CD4-positive, alpha-beta T cell (primary cell): ENCODE measurements around the gene CITED1. TPM values are rescaled to one million over a fixed set of nuclear protein-coding genes. Genes with fewer than 3 reads are reported as not detected.

Source experiments
- ATAC-seq: fragments of 200-7000 bp; cut with Tn5 transposase; one replicate; pipeline ENCODE4 v1.10.0; 2022; ENCODE audit warnings: mild to moderate bottlenecking; ENCODE audit not compliant: poor library complexity
- CTCF ChIA-PET: fragments of 350-600 bp; sonication (Branson Sonifier 250); formaldehyde crosslinking; loops from one replicate; lab custom pipeline; 2021; ENCODE audit warnings: antibody characterized with exemption, inconsistent platforms; lab: Charles Lee
- POLR2A ChIA-PET: fragments of 350-600 bp; sonication (Branson Sonifier 250); formaldehyde crosslinking; loops from one replicate; lab custom pipeline; 2021; ENCODE audit warnings: antibody characterized with exemption, inconsistent platforms; lab: Charles Lee
- DNase-seq, 14 experiments: peaks; one replicate each; pipeline ENCODE4 v3.0.0-alpha.2; 2013 to 2020; ENCODE audit warnings: mixed read lengths in 2 of 14
- H3K27ac ChIP-seq, 2 donors: one replicate each; pipeline versions ENCODE4 v1.5.1 to v1.7.0; 2013; ENCODE audit warnings: low read length in 2 of 2, low read depth in 1 of 2, mild to moderate bottlenecking in 1 of 2
- H3K27me3 ChIP-seq, 2 experiments: 1 replicate in 1 of 2; 2 replicates in 1 of 2; pipeline versions ENCODE4 v1.6.1 to v1.7.0; 2013; ENCODE audit warnings: low read length in 2 of 2, control low read depth in 1 of 2, mild to moderate bottlenecking in 1 of 2, moderate library complexity in 1 of 2; ENCODE audit not compliant: insufficient read depth in 2 of 2, control insufficient read depth in 1 of 2
- H3K36me3 ChIP-seq: one replicate; pipeline ENCODE4 v1.6.1; 2013; ENCODE audit warnings: low read length, control low read depth; ENCODE audit not compliant: insufficient read depth
- H3K4me1 ChIP-seq: one replicate; pipeline ENCODE4 v1.6.1; 2013; ENCODE audit warnings: low read length, control low read depth; ENCODE audit not compliant: insufficient read depth
- H3K4me3 ChIP-seq: one replicate; pipeline ENCODE4 v1.5.1; 2013; ENCODE audit warnings: mild to moderate bottlenecking, low read length, moderate library complexity
- H3K9me3 ChIP-seq, 2 experiments: 1 replicate in 1 of 2; 2 replicates in 1 of 2; pipeline versions ENCODE4 v1.6.1 to v1.7.0; 2013; ENCODE audit warnings: low read length in 2 of 2, mild to moderate bottlenecking in 2 of 2, control low read depth in 1 of 2, moderate library complexity in 1 of 2; ENCODE audit not compliant: control insufficient read depth in 1 of 2, insufficient read depth in 1 of 2
- H3K27ac Mint-ChIP-seq: one replicate; pipeline ENCODE4 v1.8.0; 2020; ENCODE audit warnings: mixed read lengths
- H3K27me3 Mint-ChIP-seq: one replicate; pipeline ENCODE4 v1.8.0; 2021; ENCODE audit warnings: mixed read lengths
- H3K36me3 Mint-ChIP-seq: one replicate; pipeline ENCODE4 v1.8.0; 2021; ENCODE audit warnings: low read depth, mixed read lengths
- H3K4me1 Mint-ChIP-seq: one replicate; pipeline ENCODE4 v1.8.0; 2021; ENCODE audit warnings: low read depth, mixed read lengths
- H3K4me3 Mint-ChIP-seq: one replicate; pipeline ENCODE4 v1.8.0; 2020; ENCODE audit warnings: mild to moderate bottlenecking, mixed read lengths
- H3K9me3 Mint-ChIP-seq: one replicate; pipeline ENCODE4 v1.8.0; 2020; ENCODE audit warnings: mixed read lengths
- intact Hi-C, 2 experiments: fragments of 100-400 bp; cut with DNase I in 1 of 2; cut with micrococcal nuclease in 1 of 2; formaldehyde crosslinking; loops; one replicate each; pipeline versions ENCODE4 v1.15.1 to v1.9.0; 2023 to 2025; cut with DNase I, micrococcal nuclease
- total RNA-seq, 174 experiments: library from RNA in 2 of 174; stranded (reverse) in 2 of 174; gene quantifications; one replicate each; pipeline ENCODE4 v1.2.3 and lab custom pipeline; 2021 to 2026
- TF ChIP-seq, protein P1 (sequence below): fragments of 200-600 bp; IDR thresholded peaks from one replicate; pipeline ENCODE4 v1.8.0; 2022; ENCODE audit warnings: antibody characterized with exemption, mild to moderate bottlenecking

CITED1 gene
- total RNA-seq, 2 experiments from 2014 or later = 0.52 TPM; not detected in 1

DNA sequence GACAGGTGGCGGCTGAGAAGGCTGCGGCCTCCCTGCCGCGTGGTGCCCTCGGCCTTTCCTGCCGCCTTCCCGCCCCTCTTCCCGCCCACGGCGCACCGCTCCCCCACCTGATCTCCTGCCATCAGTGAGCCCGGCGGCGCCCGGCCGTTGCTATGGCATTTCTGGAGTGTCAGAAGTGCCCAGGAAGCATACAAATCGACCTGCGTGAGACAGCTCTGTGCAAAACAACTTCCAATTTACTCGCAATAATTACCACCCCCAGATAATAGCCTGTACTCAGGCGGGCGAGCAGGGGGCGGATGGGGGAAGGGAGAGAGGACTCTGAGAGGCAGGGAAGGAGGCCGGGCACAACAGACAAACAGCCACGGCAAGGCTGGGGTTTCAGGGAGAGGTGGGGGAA is 50.3 kb downstream of the CITED1 start:
- DNase-seq = no peak
- Mint-ChIP-seq H3K4me3 (no peak overlapping the region), H3K36me3 (no peaks in the 10 kb centered on the region), H3K27ac (no peak overlapping the region), H3K4me1 (peaks cover 4% of the 10 kb centered on the region), H3K27me3 (peaks cover 33% of the 10 kb centered on the region), H3K9me3 (no peaks in the 10 kb centered on the region)
- Histone ChIP-seq H3K36me3 (no peaks in the 10 kb centered on the region), H3K27me3 (peaks cover 0 to 3% of the 10 kb centered on the region in 2 experiments), H3K27ac (no peak overlapping the region), H3K4me1 (no peaks in the 10 kb centered on the region), H3K4me3 (no peak overlapping the region), H3K9me3 (no peaks in the 10 kb centered on the region)
- no peak for ATAC-seq
- TF ChIP-seq, protein P1, sequence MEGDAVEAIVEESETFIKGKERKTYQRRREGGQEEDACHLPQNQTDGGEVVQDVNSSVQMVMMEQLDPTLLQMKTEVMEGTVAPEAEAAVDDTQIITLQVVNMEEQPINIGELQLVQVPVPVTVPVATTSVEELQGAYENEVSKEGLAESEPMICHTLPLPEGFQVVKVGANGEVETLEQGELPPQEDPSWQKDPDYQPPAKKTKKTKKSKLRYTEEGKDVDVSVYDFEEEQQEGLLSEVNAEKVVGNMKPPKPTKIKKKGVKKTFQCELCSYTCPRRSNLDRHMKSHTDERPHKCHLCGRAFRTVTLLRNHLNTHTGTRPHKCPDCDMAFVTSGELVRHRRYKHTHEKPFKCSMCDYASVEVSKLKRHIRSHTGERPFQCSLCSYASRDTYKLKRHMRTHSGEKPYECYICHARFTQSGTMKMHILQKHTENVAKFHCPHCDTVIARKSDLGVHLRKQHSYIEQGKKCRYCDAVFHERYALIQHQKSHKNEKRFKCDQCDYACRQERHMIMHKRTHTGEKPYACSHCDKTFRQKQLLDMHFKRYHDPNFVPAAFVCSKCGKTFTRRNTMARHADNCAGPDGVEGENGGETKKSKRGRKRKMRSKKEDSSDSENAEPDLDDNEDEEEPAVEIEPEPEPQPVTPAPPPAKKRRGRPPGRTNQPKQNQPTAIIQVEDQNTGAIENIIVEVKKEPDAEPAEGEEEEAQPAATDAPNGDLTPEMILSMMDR = no peak
- ChIA-PET CTCF (no interaction called here), POLR2A (interaction anchor here (1.9 kb wide), 1 partner anchor 22 kb away, joined by 4 read pairs; the partner anchor contains the start of gene RPS4X)
- intact Hi-C loops = no loop called here

- Histone ChIP-seq H3K27me3 (peaks cover 0 to 3% of the 10 kb centered on the region in 2 experiments), H3K27ac (no peak overlapping the region), H3K4me1 (no peaks in the 10 kb centered on the region), H3K36me3 (no peaks in the 10 kb centered on the region), H3K4me3 (no peak overlapping the region), H3K9me3 (no peaks in the 10 kb centered on the region)
- Mint-ChIP-seq H3K36me3 (no peaks in the 10 kb centered on the region), H3K4me3 (no peak overlapping the region), H3K27me3 (peaks cover 33% of the 10 kb centered on the region), H3K4me1 (peaks cover 4% of the 10 kb centered on the region), H3K9me3 (no peaks in the 10 kb centered on the region), H3K27ac (no peak overlapping the region)
- TF ChIP-seq, protein P1 = no peak
- POLR2A ChIA-PET = interaction anchor here (1.9 kb wide), 1 partner anchor 22 kb away, joined by 4 read pairs; the partner anchor contains the start of gene RPS4X
- intact Hi-C loops = no loop called here
- ATAC-seq = no peak
- CTCF ChIA-PET = interaction anchor here (2.0 kb wide), 1 partner anchor 9 kb away, joined by 8 read pairs; no protein-coding TSS in a partner anchor
- no peak for DNase-seq
These were observed 50.9 kb downstream of the CITED1 start for GRCh38 chrX:72254816-72255215.

DNA sequence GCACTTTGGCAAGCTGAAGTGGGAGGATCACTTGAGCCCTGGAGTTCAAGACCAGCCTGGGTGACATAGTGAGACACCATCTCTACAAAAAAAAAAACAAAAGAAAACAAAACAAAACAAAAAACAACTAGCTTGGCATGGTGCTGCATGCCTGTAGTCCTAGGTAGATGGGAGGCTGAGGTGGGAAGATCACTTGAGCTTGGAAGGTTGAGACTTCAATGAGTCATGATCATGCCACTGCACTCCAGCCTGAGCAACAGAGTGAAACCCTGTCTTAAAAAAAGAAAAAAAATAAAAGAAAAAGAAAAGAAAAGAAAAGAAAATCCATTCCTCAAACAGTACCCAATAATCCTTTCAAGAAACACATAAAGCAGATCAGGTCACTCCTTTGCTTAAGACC is 52.0 kb downstream of the CITED1 start:
- Mint-ChIP-seq H3K4me3 (no peak overlapping the region), H3K36me3 (no peaks in the 10 kb centered on the region), H3K9me3 (no peaks in the 10 kb centered on the region), H3K27ac (no peak overlapping the region), H3K27me3 (peaks cover 36% of the 10 kb centered on the region), H3K4me1 (peaks cover 4% of the 10 kb centered on the region)
- DNase-seq = no peak
- no peak overlapping the region for H3K4me3 ChIP-seq
- ChIA-PET POLR2A (interaction anchor here (1.9 kb wide), 1 partner anchor 23 kb away, joined by 4 read pairs; the partner anchor contains the start of gene RPS4X), CTCF (interaction anchor here (2.0 kb wide), 1 partner anchor 8 kb away, joined by 8 read pairs; no protein-coding TSS in a partner anchor)
- TF ChIP-seq, protein P1 = no peak
- no peaks in the 10 kb centered on the region for H3K9me3 ChIP-seq
- no peaks in the 10 kb centered on the region for H3K36me3 ChIP-seq
- intact Hi-C loops = no loop called here
- peaks cover 0 to 3% of the 10 kb centered on the region in 2 experiments for H3K27me3 ChIP-seq
- no peak for ATAC-seq
- no peaks in the 10 kb centered on the region for H3K4me1 ChIP-seq
- no peak overlapping the region for H3K27ac ChIP-seq

Other genes with a start within 250 kb of the CITED1 start
- gene RTL5, start 174.0 kb downstream of the CITED1 start, total RNA-seq = 1 to 10 TPM; 1.1 to 1.2 TPM
- gene PIN4, start 124.2 kb downstream of the CITED1 start, total RNA-seq = 1 to 10 TPM in 1 of 2 experiments, under 1 TPM in 1; 0.92 to 1.2 TPM
- under 1 TPM in 1 of 2 experiments, not detected in 1; 0.08 TPM for gene ERCC6L, start 66.9 kb downstream of the CITED1 start, total RNA-seq
- gene RPS4X, start 28.7 kb downstream of the CITED1 start, total RNA-seq = 1,000 to 10,000 TPM; 1,581 to 1,641 TPM